HL-60 (cell line): ENCODE data around the gene HLTF.

Experiments used
- CTCF ChIP-seq: IDR thresholded peaks from one replicate; pipeline ENCODE4 v1.5.1; 2011; ENCODE audit warnings: low read length, control low read depth, inconsistent platforms; ENCODE audit not compliant: insufficient read depth
- GABPA ChIP-seq: IDR thresholded peaks from 2 replicates; pipeline ENCODE4 v1.6.1; 2012; ENCODE audit warnings: low read depth
- POLR2AphosphoS5 ChIP-seq: IDR thresholded peaks from 2 replicates; pipeline ENCODE4 v1.6.1; 2012; ENCODE audit warnings: low read depth
- REST ChIP-seq: IDR thresholded peaks from 2 replicates; pipeline ENCODE4 v1.6.1; 2012; ENCODE audit warnings: low read depth; ENCODE audit not compliant: insufficient replicate concordance
- SPI1 ChIP-seq: IDR thresholded peaks from 2 replicates; pipeline ENCODE4 v1.6.1; 2012; ENCODE audit warnings: low read depth, mild to moderate bottlenecking, borderline replicate concordance

- no peak for TF ChIP-seq GABPA
- TF ChIP-seq CTCF: no peak
- no peak for TF ChIP-seq REST
- no peak for TF ChIP-seq POLR2AphosphoS5
- TF ChIP-seq SPI1: no peak
These were observed 41.8 kb downstream of the HLTF start for GRCh38 chr3:149044339-149045083.
